Left lung (tissue), 10 donors: ENCODE data around the gene AGBL2. TPM values are rescaled to one million over a fixed set of nuclear protein-coding genes. Genes with fewer than 3 reads are reported as not detected.
"Not testable (repeated sequence)": the region's sequence is repeated elsewhere in the genome, so short reads cannot be mapped to it uniquely, and the experiment has no call there.

ENCODE experiments used
- ATAC-seq: fragments of 200-7000 bp; cut with Tn5 transposase; one replicate; pipeline ENCODE4 v1.9.1; 2020; ENCODE audit warnings: moderate library complexity
- DNase-seq, 4 donors: peaks; one replicate each; pipeline ENCODE4 v3.0.0-alpha.2; 2013 to 2020
- H3K27ac ChIP-seq, 2 donors: fragments of 200-600 bp; sonication (generic) in 1 of 2; one replicate each; pipeline versions ENCODE4 v1.5.0 to v1.8.0; 2020 to 2021
- H3K27me3 ChIP-seq, 2 donors: fragments of 200-600 bp; sonication (generic) in 1 of 2; one replicate each; pipeline versions ENCODE4 v1.5.0 to v1.8.0; 2020 to 2021
- H3K36me3 ChIP-seq, 2 donors: fragments of 200-600 bp; sonication (generic) in 1 of 2; one replicate each; pipeline versions ENCODE4 v1.5.0 to v1.8.0; 2020 to 2021
- H3K4me1 ChIP-seq, 2 donors: fragments of 200-600 bp; one replicate each; pipeline ENCODE4 v1.8.0; 2021
- H3K4me3 ChIP-seq, 2 donors: fragments of 200-600 bp; sonication (generic) in 1 of 2; one replicate each; pipeline versions ENCODE4 v1.5.0 to v1.8.0; 2020 to 2021; ENCODE audit warnings: mild to moderate bottlenecking in 1 of 2
- H3K9me3 ChIP-seq, 2 donors: fragments of 200-600 bp; sonication (generic) in 1 of 2; one replicate each; pipeline versions ENCODE4 v1.5.0 to v1.8.0; 2020 to 2021
- CTCF ChIP-seq, 2 donors: fragments of 200-600 bp; sonication (generic) in 1 of 2; IDR thresholded peaks; one replicate each; pipeline versions ENCODE4 v1.5.0 to v1.8.0; 2021; ENCODE audit warnings: antibody characterized with exemption in 2 of 2
- intact Hi-C, 2 donors: fragments of 100-400 bp; cut with DNase I; formaldehyde crosslinking; loops; one replicate each; pipeline versions ENCODE4 v1.11.2 to v1.14.2; 2022
- polyA plus RNA-seq, 6 donors: library from polyadenylated mRNA; unstranded; fragments of 120-200 nt; gene quantifications; one replicate each; pipeline ENCODE4 v1.2.1, GENCODE V29; 2013; ENCODE audit not compliant: insufficient read length in 6 of 6
- total RNA-seq, 2 donors: library from RNA; stranded (reverse); fragmentation: NEBNext Ultra II Directional; extraction: Animal tissue kit (Norgen Biotek cat#: 25700); gene quantifications; one replicate each; pipeline ENCODE4 v1.2.1, GENCODE V29; 2021
- donor health status: DM: no; HTN: yes; CAD: no.
- donor health status: DM: no; HTN: no; CAD: no.

Gene AGBL2
- total and polyA plus RNA-seq, 8 donors = 2.1 to 14.8 (median 8.7) TPM

- H3K4me1 ChIP-seq = peaks cover 6 to 8% of the 10 kb centered on the region in 2 donors
- no peaks in the 10 kb centered on the region for H3K27me3 ChIP-seq
- H3K36me3 ChIP-seq = peaks cover 0 to 7% of the 10 kb centered on the region in 2 donors
- DNase-seq (peak in 2 of 4 donors; percentile 46 to 84), ATAC-seq (no peak)
- no peak overlapping the region for H3K27ac ChIP-seq
- intact Hi-C loops = no loop called here
- no peaks in the 10 kb centered on the region for H3K9me3 ChIP-seq
- TF ChIP-seq CTCF (IDR thresholded peaks at IDR 0.05) = no peak
- H3K4me3 ChIP-seq = no peak overlapping the region
Observed at GRCh38 chr11:47711816-47712215, 3.4 kb downstream of the AGBL2 start.

- ATAC-seq = no peak
- no peak for DNase-seq
- intact Hi-C loops = no loop called here
- Histone ChIP-seq H3K9me3 (no peaks in the 10 kb centered on the region), H3K4me3 (no peak overlapping the region), H3K4me1 (peaks cover 6 to 8% of the 10 kb centered on the region in 2 donors), H3K36me3 (peaks cover 0 to 2% of the 10 kb centered on the region in 2 donors), H3K27ac (no peak overlapping the region), H3K27me3 (no peaks in the 10 kb centered on the region)
- TF ChIP-seq CTCF (IDR thresholded peaks at IDR 0.05) = no peak
Observed at GRCh38 chr11:47711225-47711624, 3.9 kb downstream of the AGBL2 start.

GRCh38 chr11:47707275-47707786 lies 7.8 kb downstream of the AGBL2 start:
- H3K9me3 ChIP-seq, DNase-seq, H3K36me3 ChIP-seq, H3K4me3 ChIP-seq, H3K27me3 ChIP-seq, H3K4me1 ChIP-seq, intact Hi-C loops, H3K27ac ChIP-seq, ATAC-seq: not testable (repeated sequence)

GRCh38 chr11:47705721-47706120 lies 9.4 kb downstream of the AGBL2 start:
- no peaks in the 10 kb centered on the region for H3K9me3 ChIP-seq
- no peaks in the 10 kb centered on the region for H3K4me1 ChIP-seq
- intact Hi-C loops = no loop called here
- ATAC-seq (no peak), DNase-seq (no peak)
- no peak for TF ChIP-seq CTCF (IDR thresholded peaks at IDR 0.05)
- H3K27me3 ChIP-seq = no peaks in the 10 kb centered on the region
- no peak overlapping the region for H3K4me3 ChIP-seq
- no peak overlapping the region for H3K27ac ChIP-seq
- no peaks in the 10 kb centered on the region for H3K36me3 ChIP-seq

GRCh38 chr11:47691979-47692378 lies 23.2 kb downstream of the AGBL2 start:
- TF ChIP-seq CTCF (IDR thresholded peaks at IDR 0.05) = no peak
- Histone ChIP-seq H3K4me1 (no peaks in the 10 kb centered on the region), H3K36me3 (no peaks in the 10 kb centered on the region), H3K9me3 (no peaks in the 10 kb centered on the region), H3K27ac (no peak overlapping the region), H3K27me3 (no peaks in the 10 kb centered on the region), H3K4me3 (no peak overlapping the region)
- intact Hi-C loops = no loop called here
- DNase-seq (no peak), ATAC-seq (no peak)

- Histone ChIP-seq H3K9me3 (no peaks in the 10 kb centered on the region), H3K36me3 (no peaks in the 10 kb centered on the region), H3K27me3 (no peaks in the 10 kb centered on the region), H3K4me3 (no peak overlapping the region), H3K4me1 (no peaks in the 10 kb centered on the region), H3K27ac (no peak overlapping the region)
- DNase-seq = no peak
- ATAC-seq = no peak
- intact Hi-C loops = no loop called here
- TF ChIP-seq CTCF (IDR thresholded peaks at IDR 0.05) = no peak
Observed at GRCh38 chr11:47689480-47689879, 25.7 kb downstream of the AGBL2 start.
